Naive thymus-derived CD4-positive, alpha-beta T cell (primary cell): ENCODE measurements around the gene ATP6V1B1. TPM values are rescaled to one million over a fixed set of nuclear protein-coding genes. Genes with fewer than 3 reads are reported as not detected.

Experiments
- ATAC-seq: fragments of 150-1000 bp; cut with Tn5 transposase; 2 replicates; pipeline ENCODE4 v1.10.0; 2021; ENCODE audit warnings: mild to moderate bottlenecking, moderate library complexity
- CTCF ChIA-PET: fragments of 350-600 bp; sonication (Branson Sonifier 250); formaldehyde crosslinking; loops from one replicate; lab custom pipeline; 2021; ENCODE audit warnings: antibody characterized with exemption; lab: Charles Lee
- POLR2A ChIA-PET: fragments of 350-600 bp; sonication (Branson Sonifier 250); formaldehyde crosslinking; loops from one replicate; lab custom pipeline; 2021; ENCODE audit warnings: antibody characterized with exemption, inconsistent platforms; lab: Charles Lee
- DNase-seq, 9 donors: peaks; one replicate each; pipeline versions ENCODE4 v3.0.0 to v3.0.0-alpha.2; 2020 to 2022; ENCODE audit warnings: mixed read lengths in 1 of 9
- H3K27ac ChIP-seq: one replicate; pipeline ENCODE4 v1.7.0; 2013; ENCODE audit warnings: mild to moderate bottlenecking, low read depth, low read length, moderate library complexity
- H3K27me3 ChIP-seq, 2 donors: one replicate each; pipeline ENCODE4 v1.7.0; 2013; ENCODE audit warnings: low read length in 2 of 2, mild to moderate bottlenecking in 2 of 2, moderate library complexity in 2 of 2; ENCODE audit not compliant: control insufficient read depth in 2 of 2, insufficient read depth in 2 of 2
- H3K36me3 ChIP-seq, 3 experiments: 1 replicate in 2 of 3; 2 replicates in 1 of 3; pipeline ENCODE4 v1.7.0; 2013; ENCODE audit warnings: low read length in 3 of 3, mild to moderate bottlenecking in 3 of 3, moderate library complexity in 1 of 3; ENCODE audit not compliant: insufficient read depth in 3 of 3, control insufficient read depth in 2 of 3
- H3K4me1 ChIP-seq, 2 donors: one replicate each; pipeline ENCODE4 v1.7.0; 2013; ENCODE audit warnings: low read length in 2 of 2, mild to moderate bottlenecking in 2 of 2, moderate library complexity in 1 of 2; ENCODE audit not compliant: control insufficient read depth in 2 of 2, insufficient read depth in 2 of 2
- H3K4me3 ChIP-seq: 2 replicates; pipeline ENCODE4 v1.7.0; 2013; ENCODE audit warnings: mild to moderate bottlenecking, low read length
- H3K9me3 ChIP-seq, 3 experiments: 1 replicate in 2 of 3; 2 replicates in 1 of 3; pipeline ENCODE4 v1.7.0; 2013; ENCODE audit warnings: low read length in 3 of 3; ENCODE audit not compliant: control insufficient read depth in 2 of 3
- H3K27ac Mint-ChIP-seq, 9 donors: one replicate each; pipeline ENCODE4 v1.8.0; 2020 to 2022; ENCODE audit warnings: mixed read lengths in 9 of 9, mild to moderate bottlenecking in 8 of 9, moderate library complexity in 5 of 9, inconsistent platforms in 2 of 9
- H3K27me3 Mint-ChIP-seq, 5 donors: one replicate each; pipeline ENCODE4 v1.8.0; 2021 to 2022; ENCODE audit warnings: mixed read lengths in 5 of 5, mild to moderate bottlenecking in 1 of 5
- H3K36me3 Mint-ChIP-seq, 5 donors: one replicate each; pipeline ENCODE4 v1.8.0; 2020 to 2022; ENCODE audit warnings: mixed read lengths in 5 of 5, mild to moderate bottlenecking in 3 of 5, inconsistent platforms in 1 of 5
- H3K4me1 Mint-ChIP-seq, 7 donors: one replicate each; pipeline ENCODE4 v1.8.0; 2020 to 2022; ENCODE audit warnings: mixed read lengths in 7 of 7, mild to moderate bottlenecking in 3 of 7, inconsistent platforms in 1 of 7
- H3K4me3 Mint-ChIP-seq, 10 donors: one replicate each; pipeline ENCODE4 v1.8.0; 2020 to 2022; ENCODE audit warnings: mild to moderate bottlenecking in 10 of 10, mixed read lengths in 10 of 10, moderate library complexity in 6 of 10, inconsistent platforms in 2 of 10
- H3K9me3 Mint-ChIP-seq, 11 donors: one replicate each; pipeline ENCODE4 v1.8.0; 2020 to 2022; ENCODE audit warnings: mixed read lengths in 11 of 11, mild to moderate bottlenecking in 4 of 11, inconsistent platforms in 1 of 11, moderate library complexity in 1 of 11
- intact Hi-C, 2 donors: fragments of 100-400 bp; cut with micrococcal nuclease; formaldehyde crosslinking; loops; one replicate each; pipeline ENCODE4 v1.15.1; 2023
- polyA plus RNA-seq, 2 donors: library from polyadenylated mRNA; unstranded; fragments of 300-500 nt; fragmentation: Illumina TruSeq; gene quantifications; one replicate each; pipeline ENCODE4 v1.2.3, GENCODE V29; 2021
- total RNA-seq, 6 experiments: library from RNA in 5 of 6; stranded (reverse) in 5 of 6; gene quantifications; 1 replicate in 5 of 6; 2 replicates in 1 of 6; pipeline ENCODE4 v1.2.3 and lab custom pipeline; 2021 to 2026

ATP6V1B1 gene
- total and polyA plus RNA-seq, 7 experiments from 2014 or later: not detected

DNA sequence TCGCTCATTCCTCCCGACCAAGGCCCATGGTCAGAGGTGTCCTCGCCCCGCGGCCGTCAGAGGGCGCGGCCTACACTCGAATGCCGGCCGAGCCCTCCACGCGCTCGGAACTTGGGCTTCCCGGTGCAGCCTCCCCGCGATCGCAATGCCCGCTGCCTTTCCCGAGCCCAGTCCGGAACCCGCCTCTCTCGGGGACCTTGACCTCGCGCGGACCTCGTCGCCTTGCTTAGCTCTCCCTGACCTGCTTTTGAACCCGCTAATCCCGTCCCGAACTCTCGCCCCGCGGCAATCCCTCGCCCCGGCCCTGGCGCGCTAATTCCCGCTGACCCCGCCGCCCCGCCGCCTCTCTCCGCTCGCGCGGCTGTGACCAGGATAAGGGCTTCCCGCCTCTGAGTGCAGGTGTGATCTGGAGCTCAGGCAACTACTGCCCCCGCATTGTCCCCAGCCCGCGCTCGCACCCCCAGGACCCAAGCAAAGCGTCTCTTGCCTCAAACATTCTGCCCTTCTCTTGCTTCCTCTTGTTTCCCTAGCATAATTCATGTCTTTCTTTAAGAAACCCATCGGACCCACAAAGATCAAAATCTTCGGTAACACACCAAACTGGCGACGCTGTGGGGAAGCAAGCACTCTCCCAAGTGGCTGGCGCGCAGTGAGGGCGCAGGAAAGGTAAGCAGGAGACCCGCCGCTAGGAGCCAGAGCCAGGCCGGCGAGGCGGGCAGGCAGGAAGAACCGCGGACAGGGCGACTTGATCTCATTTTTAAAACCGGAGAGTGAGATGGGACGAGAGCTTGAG lies 46.6 kb upstream of the ATP6V1B1 start:
- Histone ChIP-seq H3K9me3 (no peaks in the 10 kb centered on the region), H3K4me3 (no peak overlapping the region), H3K36me3 (no peaks in the 10 kb centered on the region), H3K4me1 (peaks cover 13 to 22% of the 10 kb centered on the region in 2 donors), H3K27ac (no peak overlapping the region), H3K27me3 (peaks cover 0 to 39% of the 10 kb centered on the region in 2 donors)
- H3K4me1 Mint-ChIP-seq: peaks cover 24 to 31% (median 27%) of the 10 kb centered on the region in 7 donors
- DNase-seq: no peak
- H3K4me3 Mint-ChIP-seq: peak overlapping the region; percentile 64 to 85 (median 76)
- H3K36me3 Mint-ChIP-seq: peaks cover 0 to 7% (median 0%) of the 10 kb centered on the region in 5 donors
- CTCF ChIA-PET: no interaction called here
- peak overlapping the region in 1 of 9 donors; percentile 87 for H3K27ac Mint-ChIP-seq
- ATAC-seq: no peak
- peaks cover 0 to 9% (median 0%) of the 10 kb centered on the region in 11 donors for H3K9me3 Mint-ChIP-seq
- POLR2A ChIA-PET: no interaction called here
- intact Hi-C loops: loop anchor here in 1 of 2 donors (5.0 kb wide), 1 partner anchor 1253 kb away; no protein-coding TSS in a partner anchor
- H3K27me3 Mint-ChIP-seq: peaks cover 70 to 94% (median 88%) of the 10 kb centered on the region in 5 donors

DNA sequence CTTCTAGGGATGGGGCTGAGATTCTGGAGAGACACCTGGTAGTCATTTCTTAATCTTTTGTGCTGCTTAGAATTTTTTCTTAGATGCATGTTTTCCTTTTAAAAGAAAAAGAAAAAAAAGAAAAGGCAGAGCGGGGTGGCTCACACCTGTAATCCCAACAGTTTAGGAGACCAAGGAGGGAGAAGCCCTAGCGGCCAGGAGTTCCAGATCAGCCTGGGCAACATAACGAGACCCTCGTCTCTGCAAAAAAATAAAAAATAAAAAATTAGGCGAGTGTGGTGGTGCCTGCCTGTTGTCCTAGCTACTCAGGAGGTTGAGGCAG lies 46.0 kb upstream of the ATP6V1B1 start:
- no peaks in the 10 kb centered on the region for H3K36me3 ChIP-seq
- H3K27me3 ChIP-seq: peaks cover 0 to 37% of the 10 kb centered on the region in 2 donors

DNA sequence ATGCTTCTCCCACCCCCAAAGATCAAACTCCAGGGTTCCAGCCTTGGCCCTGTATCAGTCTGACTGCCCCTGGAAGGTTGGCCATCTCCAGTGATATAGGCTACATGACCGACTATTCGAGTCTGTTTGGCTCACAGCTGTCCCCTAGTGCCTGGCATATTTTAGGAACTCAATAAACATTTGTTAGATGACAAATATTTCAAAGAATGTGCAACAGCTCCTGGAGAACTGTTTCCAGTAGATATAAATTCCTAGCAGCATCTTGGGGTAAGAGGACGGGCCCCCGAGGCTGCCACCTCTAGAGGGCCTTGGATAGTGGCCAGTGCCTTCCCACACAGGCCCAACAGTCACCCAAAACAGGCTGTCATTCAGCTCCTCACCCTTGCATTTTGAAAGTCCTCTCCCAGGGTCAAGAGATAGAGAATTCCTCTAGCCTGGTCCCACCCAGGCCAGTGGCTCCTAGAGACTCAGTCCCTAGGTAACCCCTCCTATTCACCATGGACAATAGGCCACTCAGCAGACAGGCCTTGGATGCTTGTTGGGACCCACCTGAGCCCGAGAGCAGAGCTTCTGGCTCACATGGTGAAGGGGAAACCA lies 45.1 kb upstream of the ATP6V1B1 start:
- H3K4me3 ChIP-seq: no peak overlapping the region
- H3K27me3 Mint-ChIP-seq: peaks cover 80 to 94% (median 84%) of the 10 kb centered on the region in 5 donors
- H3K36me3 ChIP-seq: no peaks in the 10 kb centered on the region
- peaks cover 0 to 7% (median 0%) of the 10 kb centered on the region in 5 donors for H3K36me3 Mint-ChIP-seq
- no peaks in the 10 kb centered on the region for H3K9me3 ChIP-seq
- no peak overlapping the region for H3K27ac Mint-ChIP-seq
- ChIA-PET CTCF (no interaction called here), POLR2A (no interaction called here)
- peaks cover 0 to 32% of the 10 kb centered on the region in 2 donors for H3K27me3 ChIP-seq
- H3K4me1 Mint-ChIP-seq: peaks cover 24 to 31% (median 27%) of the 10 kb centered on the region in 7 donors
- peaks cover 13 to 22% of the 10 kb centered on the region in 2 donors for H3K4me1 ChIP-seq
- ATAC-seq: no peak
- H3K9me3 Mint-ChIP-seq: peaks cover 0 to 6% (median 0%) of the 10 kb centered on the region in 11 donors
- no peak overlapping the region for H3K27ac ChIP-seq
- no peak for DNase-seq
- intact Hi-C loops: no loop called here
- H3K4me3 Mint-ChIP-seq: no peak overlapping the region

More for the DNA sequence above, 46.0 kb upstream of the ATP6V1B1 start:
- intact Hi-C loops: loop anchor here in 1 of 2 donors (5.0 kb wide), 1 partner anchor 1253 kb away; no protein-coding TSS in a partner anchor
- Histone ChIP-seq H3K27ac (no peak overlapping the region), H3K4me1 (peaks cover 13 to 22% of the 10 kb centered on the region in 2 donors), H3K4me3 (no peak overlapping the region), H3K9me3 (no peaks in the 10 kb centered on the region)
- no peak for ATAC-seq
- Mint-ChIP-seq H3K36me3 (peaks cover 0 to 7% (median 0%) of the 10 kb centered on the region in 5 donors), H3K4me3 (peak overlapping the region in 7 of 10 donors; percentile 68 to 85 (median 75)), H3K4me1 (peaks cover 24 to 31% (median 27%) of the 10 kb centered on the region in 7 donors), H3K27ac (peak overlapping the region in 1 of 9 donors; percentile 87), H3K9me3 (peaks cover 0 to 6% (median 0%) of the 10 kb centered on the region in 11 donors), H3K27me3 (peaks cover 71 to 94% (median 88%) of the 10 kb centered on the region in 5 donors)
- POLR2A ChIA-PET: no interaction called here
- CTCF ChIA-PET: no interaction called here
- DNase-seq: no peak

DNA sequence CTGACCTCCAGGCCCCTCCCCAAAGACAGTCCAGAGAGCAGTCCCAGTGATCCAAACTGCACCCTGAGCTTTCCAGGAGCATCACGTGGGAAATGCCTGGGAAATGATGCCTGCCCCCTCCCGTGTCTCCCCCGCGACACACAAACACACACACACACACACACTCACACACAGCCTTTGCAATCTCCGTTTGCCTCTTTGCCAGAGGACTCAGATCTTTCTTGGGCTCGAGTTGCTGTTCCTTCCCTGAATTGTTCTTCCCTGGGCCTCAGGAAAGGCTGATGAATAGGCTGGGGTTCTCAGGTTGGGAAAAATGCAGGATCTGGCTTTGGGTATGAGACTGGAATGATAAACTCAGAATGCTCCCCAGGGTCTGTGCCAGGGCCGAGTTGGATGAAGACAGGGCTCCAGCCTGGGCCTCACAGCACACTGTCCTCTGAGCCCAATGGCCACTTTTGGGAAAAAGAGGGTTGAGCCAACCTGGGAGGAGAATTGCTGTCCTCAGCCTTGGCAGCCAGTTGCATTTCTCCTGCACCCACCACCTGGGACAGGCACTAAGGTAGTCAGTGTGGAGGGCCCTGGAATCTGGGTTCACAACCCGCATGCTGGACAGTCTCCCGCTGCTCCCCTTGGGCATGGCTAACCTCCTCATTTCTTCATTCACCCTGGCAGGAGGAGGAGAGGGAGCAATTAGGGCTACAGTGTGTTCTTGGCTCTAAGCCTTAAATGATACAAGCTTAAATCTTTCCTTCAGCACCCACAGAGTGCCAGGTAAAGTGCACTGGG lies 43.9 kb upstream of the ATP6V1B1 start:
- Histone ChIP-seq H3K4me3 (no peak overlapping the region), H3K9me3 (no peaks in the 10 kb centered on the region), H3K27me3 (peaks cover 0 to 21% of the 10 kb centered on the region in 2 donors), H3K27ac (no peak overlapping the region), H3K36me3 (no peaks in the 10 kb centered on the region), H3K4me1 (peaks cover 13 to 22% of the 10 kb centered on the region in 2 donors)
- intact Hi-C loops: no loop called here
- ATAC-seq: no peak
- Mint-ChIP-seq H3K9me3 (peaks cover 0 to 4% (median 0%) of the 10 kb centered on the region in 11 donors), H3K36me3 (peaks cover 0 to 8% (median 0%) of the 10 kb centered on the region in 5 donors), H3K27me3 (peaks cover 83 to 96% (median 87%) of the 10 kb centered on the region in 5 donors), H3K4me3 (no peak overlapping the region), H3K27ac (no peak overlapping the region), H3K4me1 (peaks cover 20 to 29% (median 25%) of the 10 kb centered on the region in 7 donors)
- CTCF ChIA-PET: no interaction called here
- POLR2A ChIA-PET: no interaction called here
- DNase-seq: no peak

DNA sequence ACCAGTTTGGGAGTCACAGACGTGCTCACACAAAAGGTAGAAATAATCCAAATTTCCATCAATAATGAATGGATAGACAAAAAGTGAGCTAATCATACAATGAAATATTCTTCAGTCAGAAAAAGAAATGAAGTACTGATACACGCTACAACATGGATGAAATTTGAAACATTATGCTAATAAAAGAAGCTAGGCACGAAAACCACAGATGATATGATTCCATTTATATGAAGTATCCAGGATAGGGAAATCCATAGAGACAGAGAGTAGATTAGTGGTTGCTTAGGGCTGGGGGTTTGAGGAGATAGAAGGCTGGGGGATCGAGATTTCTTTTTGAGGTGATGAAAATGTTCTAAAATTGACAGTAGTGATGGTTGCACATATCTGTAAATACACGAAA lies 43.0 kb upstream of the ATP6V1B1 start:
- Histone ChIP-seq H3K36me3 (no peaks in the 10 kb centered on the region), H3K4me3 (no peak overlapping the region), H3K27me3 (peaks cover 0 to 16% of the 10 kb centered on the region in 2 donors), H3K9me3 (no peaks in the 10 kb centered on the region), H3K27ac (no peak overlapping the region), H3K4me1 (peaks cover 8 to 13% of the 10 kb centered on the region in 2 donors)
- no peak for ATAC-seq
- Mint-ChIP-seq H3K4me3 (no peak overlapping the region), H3K36me3 (peaks cover 0 to 8% (median 0%) of the 10 kb centered on the region in 5 donors), H3K4me1 (peaks cover 18 to 27% (median 24%) of the 10 kb centered on the region in 7 donors), H3K27ac (no peak overlapping the region), H3K9me3 (peaks cover 0 to 3% (median 0%) of the 10 kb centered on the region in 11 donors), H3K27me3 (peaks cover 86 to 96% (median 88%) of the 10 kb centered on the region in 5 donors)
- ChIA-PET CTCF (no interaction called here), POLR2A (no interaction called here)
- intact Hi-C loops: no loop called here
- DNase-seq: no peak

DNA sequence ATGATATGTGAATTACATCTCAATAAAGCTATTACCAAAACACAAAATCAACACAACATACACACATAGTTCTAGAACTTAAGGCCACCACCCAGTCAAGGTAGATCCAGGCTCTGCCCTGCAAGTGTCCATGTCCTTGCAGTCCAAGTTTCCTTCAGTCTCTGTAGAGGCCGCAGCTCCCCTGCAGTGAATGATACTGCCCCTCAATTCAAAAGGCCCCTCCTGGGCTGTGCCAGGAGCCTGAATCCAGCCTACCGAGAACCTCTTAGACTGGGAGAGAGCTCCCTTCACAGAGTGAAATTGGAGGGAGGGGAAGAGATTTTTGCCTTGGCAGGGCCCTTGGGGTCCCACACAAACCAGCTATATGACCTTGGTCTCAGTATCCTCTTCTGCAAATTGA lies 42.5 kb upstream of the ATP6V1B1 start:
- Mint-ChIP-seq H3K27ac (no peak overlapping the region), H3K36me3 (peaks cover 0 to 7% (median 0%) of the 10 kb centered on the region in 5 donors), H3K4me3 (no peak overlapping the region), H3K9me3 (peaks cover 0 to 3% (median 0%) of the 10 kb centered on the region in 11 donors), H3K27me3 (peaks cover 86 to 96% (median 88%) of the 10 kb centered on the region in 5 donors), H3K4me1 (peaks cover 14 to 25% (median 21%) of the 10 kb centered on the region in 7 donors)
- intact Hi-C loops: no loop called here
- Histone ChIP-seq H3K27me3 (peaks cover 3 to 21% of the 10 kb centered on the region in 2 donors), H3K9me3 (no peaks in the 10 kb centered on the region), H3K4me1 (peaks cover 4 to 9% of the 10 kb centered on the region in 2 donors), H3K27ac (no peak overlapping the region), H3K4me3 (no peak overlapping the region), H3K36me3 (no peaks in the 10 kb centered on the region)
- DNase-seq (no peak), ATAC-seq (no peak)
- CTCF ChIA-PET: no interaction called here
- POLR2A ChIA-PET: no interaction called here
